Gastrocnemius medialis (tissue), 4 donors: ENCODE results near the gene TTLL12.

Experiments
- CTCF ChIP-seq, 5 experiments: fragments of 450-650 bp in 3 of 5; fragments of 200-600 bp in 2 of 5; sonication (generic) in 2 of 5; IDR thresholded peaks in 4 of 5; conservative IDR thresholded peaks in 1 of 5; 1 replicate in 4 of 5; 2 replicates in 1 of 5; pipeline ENCODE4 v1.5.1; 2016 to 2019; ENCODE audit warnings: antibody characterized with exemption in 5 of 5, mild to moderate bottlenecking in 3 of 5, moderate library complexity in 3 of 5
- POLR2A ChIP-seq, 2 donors: fragments of 450-650 bp; IDR thresholded peaks; one replicate each; pipeline ENCODE4 v1.6.1; 2017; ENCODE audit warnings: antibody characterized with exemption in 2 of 2, mild to moderate bottlenecking in 2 of 2, moderate library complexity in 2 of 2

GRCh38 chr22:43233529-43233928 lies 46.6 kb upstream of the TTLL12 start:
- TF ChIP-seq CTCF (IDR thresholded peaks at IDR 0.05 in 4 of 5, conservative IDR thresholded peaks at IDR 0.05 in 1 of 5) (no peak), POLR2A (IDR thresholded peaks at IDR 0.05) (no peak)
